EL (cell line): ENCODE data around the gene USP17L19.
"Not testable (repeated sequence)": the region's sequence is repeated elsewhere in the genome, so short reads cannot be mapped to it uniquely, and the experiment has no call there.

Source experiments
- DNase-seq: peaks from one replicate; pipeline ENCODE4 v3.0.0-alpha.2; 2016

Gene USP17L19

GRCh38 chr4:9253078-9253477 lies at the start of gene USP17L19:
USP17L19 (plus strand) TSS chr4:9253378; CDS start chr4:9253378, 0 bp downstream.
- not testable (repeated sequence) for DNase-seq

GRCh38 chr4:9210357-9210756 lies 42.8 kb upstream of the USP17L19 start, which contains the start of gene USP17L10:
USP17L10 (plus strand) TSS chr4:9210657; CDS start chr4:9210657, 0 bp downstream.
- not testable (repeated sequence) for DNase-seq

- DNase-seq, result not testable (repeated sequence)
Measured at GRCh38 chr4:9214701-9215100, 38.5 kb upstream of the USP17L19 start.

GRCh38 chr4:9215105-9215504 lies 38.1 kb upstream of the USP17L19 start, which contains the start of gene USP17L11:
USP17L11 (plus strand) TSS chr4:9215405; CDS start chr4:9215405, 0 bp downstream.
- DNase-seq, result not testable (repeated sequence)

- DNase-seq, result not testable (repeated sequence)
Measured at GRCh38 chr4:9219852-9220251, 33.3 kb upstream of the USP17L19 start, which contains the start of gene USP17L12. USP17L12 (plus strand) TSS chr4:9220152; CDS start chr4:9220152, 0 bp downstream.

GRCh38 chr4:9224596-9224995 lies 28.6 kb upstream of the USP17L19 start, which contains the start of gene USP17L13:
USP17L13 (plus strand) TSS chr4:9224896; CDS start chr4:9224896, 0 bp downstream.
- DNase-seq, result not testable (repeated sequence)

- not testable (repeated sequence) for DNase-seq
Measured at GRCh38 chr4:9230249-9230648, 22.9 kb upstream of the USP17L19 start.

- not testable (repeated sequence) for DNase-seq
Measured at GRCh38 chr4:9234085-9234484, 19.1 kb upstream of the USP17L19 start, which contains the start of gene USP17L15. USP17L15 (plus strand) TSS chr4:9234385; CDS start chr4:9234385, 0 bp downstream.

- not testable (repeated sequence) for DNase-seq
Measured at GRCh38 chr4:9238461-9238860, 14.7 kb upstream of the USP17L19 start.

- DNase-seq, result not testable (repeated sequence)
Measured at GRCh38 chr4:9243579-9243978, 9.6 kb upstream of the USP17L19 start, which contains the start of gene USP17L17. USP17L17 (plus strand) TSS chr4:9243879; CDS start chr4:9243879, 0 bp downstream.

GRCh38 chr4:9247953-9248680 lies 5.1 kb upstream of the USP17L19 start, which contains the start of gene USP17L18:
USP17L18 (plus strand) TSS chr4:9248630; CDS start chr4:9248630, 0 bp downstream.
- DNase-seq, result not testable (repeated sequence)

- DNase-seq, result not testable (repeated sequence)
Measured at GRCh38 chr4:9257824-9258223, 4.6 kb downstream of the USP17L19 start, which contains the start of gene USP17L20. USP17L20 (plus strand) TSS chr4:9258124; CDS start chr4:9258124, 0 bp downstream.

GRCh38 chr4:9262572-9262971 lies 9.4 kb downstream of the USP17L19 start, which contains the start of gene USP17L21:
USP17L21 (plus strand) TSS chr4:9262872; CDS start chr4:9262872, 0 bp downstream.
- not testable (repeated sequence) for DNase-seq

GRCh38 chr4:9267319-9267718 lies 14.1 kb downstream of the USP17L19 start, which contains the start of gene USP17L22:
USP17L22 (plus strand) TSS chr4:9267619; CDS start chr4:9267619, 0 bp downstream.
- not testable (repeated sequence) for DNase-seq

- not testable (repeated sequence) for DNase-seq
Measured at GRCh38 chr4:9271719-9272118, 18.5 kb downstream of the USP17L19 start.
